Measurements from ENCODE around the gene FBXL13.

Gene FBXL13

GRCh38 chr7:102897211-102897631, 177.4 kb downstream of the FBXL13 start:
- Histone ChIP-seq H3K36me3 (no peaks in the 10 kb centered on the region), H3K4me3 (ENCODE audit: low read depth, low read length) (no peak overlapping the region), H3K27me3 (ENCODE audit: insufficient read depth, low read depth, severe bottlenecking) (no peaks in the 10 kb centered on the region), H3K9me3 (ENCODE audit: severe bottlenecking) (no peaks in the 10 kb centered on the region), H3K27ac (no peak overlapping the region)
- DNase-seq, result no peak
- TF ChIP-seq CTCF (IDR thresholded peaks at IDR 0.05; ENCODE audit: low read depth, low read length), result no peak

- no peak overlapping the region for H3K4me3 ChIP-seq (ENCODE audit: low read depth, low read length)
- no peak for TF ChIP-seq CTCF (IDR thresholded peaks at IDR 0.05; ENCODE audit: low read depth, low read length)
- no peak overlapping the region for H3K27ac ChIP-seq
- no peaks in the 10 kb centered on the region for H3K36me3 ChIP-seq
- H3K27me3 ChIP-seq (ENCODE audit: insufficient read depth, low read depth, severe bottlenecking), result no peaks in the 10 kb centered on the region
- no peaks in the 10 kb centered on the region for H3K9me3 ChIP-seq (ENCODE audit: severe bottlenecking)
- no peak for DNase-seq
Measured at GRCh38 chr7:102896585-102896984, 178.0 kb downstream of the FBXL13 start.

GRCh38 chr7:102895602-102896001, 179.0 kb downstream of the FBXL13 start:
- TF ChIP-seq CTCF (IDR thresholded peaks at IDR 0.05; ENCODE audit: low read depth, low read length), result no peak

GRCh38 chr7:102892631-102893278, 181.8 kb downstream of the FBXL13 start:
- DNase-seq, result no peak
- no peak for TF ChIP-seq CTCF (IDR thresholded peaks at IDR 0.05; ENCODE audit: low read depth, low read length)
- Histone ChIP-seq H3K27me3 (ENCODE audit: insufficient read depth, low read depth, severe bottlenecking) (no peaks in the 10 kb centered on the region), H3K27ac (no peak overlapping the region), H3K36me3 (no peaks in the 10 kb centered on the region), H3K9me3 (ENCODE audit: severe bottlenecking) (no peaks in the 10 kb centered on the region), H3K4me3 (ENCODE audit: low read depth, low read length) (no peak overlapping the region)

More at GRCh38 chr7:102895602-102896001, 179.0 kb downstream of the FBXL13 start:
- no peak for DNase-seq
- Histone ChIP-seq H3K27ac (no peak overlapping the region), H3K9me3 (ENCODE audit: severe bottlenecking) (no peaks in the 10 kb centered on the region), H3K36me3 (no peaks in the 10 kb centered on the region), H3K4me3 (ENCODE audit: low read depth, low read length) (no peak overlapping the region), H3K27me3 (ENCODE audit: insufficient read depth, low read depth, severe bottlenecking) (no peaks in the 10 kb centered on the region)

GRCh38 chr7:102891693-102892261, 182.8 kb downstream of the FBXL13 start:
- no peak for DNase-seq
- Histone ChIP-seq H3K27ac (no peak overlapping the region), H3K36me3 (no peaks in the 10 kb centered on the region), H3K4me3 (ENCODE audit: low read depth, low read length) (no peak overlapping the region), H3K9me3 (ENCODE audit: severe bottlenecking) (no peaks in the 10 kb centered on the region), H3K27me3 (ENCODE audit: insufficient read depth, low read depth, severe bottlenecking) (no peaks in the 10 kb centered on the region)
- TF ChIP-seq CTCF (IDR thresholded peaks at IDR 0.05; ENCODE audit: low read depth, low read length), result no peak
